GM23338 (cell line): Measurements from ENCODE around the gene SPRY1. TPM values are rescaled to one million over a fixed set of nuclear protein-coding genes. Genes with fewer than 3 reads are reported as not detected.

Experiments used
- ATAC-seq: fragments of 200-7000 bp; cut with Tn5 transposase; 3 replicates; pipeline ENCODE4 v1.9.1; 2020
- DNase-seq: peaks from one replicate; pipeline ENCODE4 v3.0.0-alpha.2; 2015; ENCODE audit warnings: low spot score
- H2AFZ ChIP-seq: fragments of 200-600 bp; sonication (generic); 2 replicates; pipeline ENCODE4 v1.8.0; 2016; ENCODE audit warnings: antibody characterized with exemption, mild to moderate bottlenecking, moderate library complexity
- H3F3A ChIP-seq: fragments of 200-600 bp; sonication (generic); replicated peaks from 2 replicates; pipeline ENCODE4 v1.8.0; 2017; ENCODE audit warnings: antibody characterized with exemption, mixed run types, low read depth
- H3K27ac ChIP-seq: fragments of 200-600 bp; sonication (generic); 2 replicates; pipeline ENCODE4 v1.6.1; 2016; ENCODE audit warnings: low read depth
- H3K27me3 ChIP-seq: fragments of 200-600 bp; sonication (generic); 2 replicates; pipeline ENCODE4 v1.8.0; 2016; ENCODE audit warnings: mild to moderate bottlenecking, mixed run types, moderate library complexity; ENCODE audit not compliant: insufficient read depth
- H3K36me3 ChIP-seq: fragments of 200-600 bp; sonication (generic); 2 replicates; pipeline ENCODE4 v1.8.0; 2016; ENCODE audit warnings: mild to moderate bottlenecking; ENCODE audit not compliant: insufficient read depth
- H3K4me1 ChIP-seq: fragments of 200-600 bp; sonication (generic); 2 replicates; pipeline ENCODE4 v1.8.0; 2016; ENCODE audit warnings: mild to moderate bottlenecking, moderate library complexity; ENCODE audit not compliant: insufficient read depth
- H3K4me2 ChIP-seq: fragments of 200-600 bp; sonication (generic); 2 replicates; pipeline ENCODE4 v1.7.1; 2017; ENCODE audit warnings: mixed run types
- H3K4me3 ChIP-seq: fragments of 200-600 bp; sonication (generic); 2 replicates; pipeline ENCODE4 v1.6.1; 2016; ENCODE audit warnings: mixed run types
- H3K79me2 ChIP-seq: fragments of 200-600 bp; sonication (generic); replicated peaks from 2 replicates; pipeline ENCODE4 v1.8.0; 2017; ENCODE audit warnings: mild to moderate bottlenecking; ENCODE audit not compliant: insufficient read depth
- H3K9me2 ChIP-seq: fragments of 200-600 bp; sonication (generic); 2 replicates; pipeline ENCODE4 v1.8.0; 2017; ENCODE audit not compliant: insufficient read depth
- H4K20me1 ChIP-seq: fragments of 200-600 bp; sonication (generic); replicated peaks from 2 replicates; pipeline ENCODE4 v1.8.0; 2017; ENCODE audit warnings: mild to moderate bottlenecking; ENCODE audit not compliant: insufficient read depth
- H3K27ac Mint-ChIP-seq: 2 replicates; pipeline ENCODE4 v1.8.0; 2020; ENCODE audit warnings: inconsistent platforms, mild to moderate bottlenecking, moderate library complexity, mixed read lengths
- H3K27me3 Mint-ChIP-seq: 3 replicates; pipeline ENCODE4 v1.8.0; 2022; ENCODE audit warnings: low read depth, mild to moderate bottlenecking, moderate library complexity, mixed read lengths, inconsistent platforms; ENCODE audit not compliant: insufficient read depth, poor library complexity
- H3K36me3 Mint-ChIP-seq: 3 replicates; pipeline ENCODE4 v1.8.0; 2021; ENCODE audit warnings: low read depth, mild to moderate bottlenecking, inconsistent platforms, moderate library complexity, mixed read lengths
- H3K4me1 Mint-ChIP-seq: 3 replicates; pipeline ENCODE4 v1.8.0; 2020; ENCODE audit warnings: mild to moderate bottlenecking, inconsistent platforms, mixed read lengths
- H3K4me3 Mint-ChIP-seq: 3 replicates; pipeline ENCODE4 v1.8.0; 2021; ENCODE audit warnings: moderate library complexity, mild to moderate bottlenecking, inconsistent platforms, mixed read lengths
- H3K9me3 Mint-ChIP-seq: 3 replicates; pipeline ENCODE4 v1.8.0; 2020; ENCODE audit warnings: moderate library complexity, mild to moderate bottlenecking, inconsistent platforms, mixed read lengths
- CREB1 ChIP-seq: fragments of 250-450 bp; sonication (Bioruptor Pico); IDR thresholded peaks from 2 replicates; pipeline ENCODE4 v1.5.0; 2020; ENCODE audit warnings: low read depth, mild to moderate bottlenecking, moderate library complexity
- CTCF ChIP-seq, 2 experiments: fragments of 200-600 bp in 1 of 2; sonication (generic) in 1 of 2; conservative IDR thresholded peaks; 2 replicates each; pipeline versions ENCODE4 v1.5.1 to v1.6.1; 2016 to 2017; ENCODE audit warnings: antibody characterized with exemption in 2 of 2, low read depth in 2 of 2, mild to moderate bottlenecking in 2 of 2, moderate library complexity in 1 of 2
- EZH2 ChIP-seq: fragments of 200-600 bp; sonication (generic); IDR thresholded peaks from one replicate; pipeline ENCODE4 v1.8.0; 2017; ENCODE audit warnings: antibody characterized with exemption, mild to moderate bottlenecking, low read depth; ENCODE audit not compliant: unreplicated experiment
- EZH2phosphoT487 ChIP-seq: fragments of 200-600 bp; sonication (generic); IDR thresholded peaks from one replicate; pipeline ENCODE4 v1.8.1; 2018; ENCODE audit warnings: antibody characterized with exemption; ENCODE audit not compliant: unreplicated experiment
- JUNB ChIP-seq: IDR thresholded peaks from one replicate; pipeline ENCODE4 v1.6.1; 2016; ENCODE audit warnings: antibody characterized with exemption; ENCODE audit not compliant: unreplicated experiment
- NANOG ChIP-seq: IDR thresholded peaks from 2 replicates; pipeline ENCODE4 v1.6.1; 2016; ENCODE audit warnings: antibody characterized with exemption, borderline replicate concordance
- POLR2AphosphoS5 ChIP-seq: IDR thresholded peaks from 2 replicates; pipeline ENCODE4 v1.6.1; 2016; ENCODE audit warnings: antibody characterized with exemption, low read depth
- STAT1 ChIP-seq: IDR thresholded peaks from one replicate; pipeline ENCODE4 v1.6.1; 2016; ENCODE audit warnings: antibody characterized with exemption; ENCODE audit not compliant: unreplicated experiment
- ZNF114 ChIP-seq: fragments of 250-450 bp; sonication (Bioruptor Pico); IDR thresholded peaks from 2 replicates; pipeline ENCODE4 v1.5.0; 2020; ENCODE audit warnings: mild to moderate bottlenecking, moderate library complexity
- ZNF331 ChIP-seq: fragments of 250-450 bp; sonication (Bioruptor Pico); IDR thresholded peaks from 2 replicates; pipeline ENCODE4 v1.5.0; 2020; ENCODE audit warnings: low read depth, mild to moderate bottlenecking, moderate library complexity
- polyA plus RNA-seq: library from polyadenylated mRNA; unstranded; fragments of >200 nt; fragmentation: Nextera tagmentation; extraction: Ambion mirVana; gene quantifications from 2 replicates; pipeline ENCODE4 v1.2.1, GENCODE V29; 2016
- total RNA-seq: library from RNA; depleted of rRNA; stranded (reverse); fragments of >200 nt; shearing (Covaris generic); gene quantifications from 2 replicates; pipeline ENCODE4 v1.2.3, GENCODE V29; 2014
- TF ChIP-seq, protein P1 (sequence below): fragments of 250-450 bp; sonication (Bioruptor Pico); IDR thresholded peaks from 2 replicates; pipeline ENCODE4 v1.5.0; 2020; ENCODE audit warnings: mild to moderate bottlenecking, moderate library complexity
- TF ChIP-seq, protein P2 (sequence below): IDR thresholded peaks from one replicate; pipeline ENCODE4 v1.6.1; 2018; ENCODE audit warnings: antibody characterized with exemption; ENCODE audit not compliant: unreplicated experiment
- TF ChIP-seq, protein P3 (sequence below): IDR thresholded peaks from 2 replicates; pipeline ENCODE4 v1.6.1; 2016; ENCODE audit warnings: antibody characterized with exemption

SPRY1 gene
- total and polyA plus RNA-seq, 2 experiments from 2014 or later = 62.8 to 103 TPM

DNA sequence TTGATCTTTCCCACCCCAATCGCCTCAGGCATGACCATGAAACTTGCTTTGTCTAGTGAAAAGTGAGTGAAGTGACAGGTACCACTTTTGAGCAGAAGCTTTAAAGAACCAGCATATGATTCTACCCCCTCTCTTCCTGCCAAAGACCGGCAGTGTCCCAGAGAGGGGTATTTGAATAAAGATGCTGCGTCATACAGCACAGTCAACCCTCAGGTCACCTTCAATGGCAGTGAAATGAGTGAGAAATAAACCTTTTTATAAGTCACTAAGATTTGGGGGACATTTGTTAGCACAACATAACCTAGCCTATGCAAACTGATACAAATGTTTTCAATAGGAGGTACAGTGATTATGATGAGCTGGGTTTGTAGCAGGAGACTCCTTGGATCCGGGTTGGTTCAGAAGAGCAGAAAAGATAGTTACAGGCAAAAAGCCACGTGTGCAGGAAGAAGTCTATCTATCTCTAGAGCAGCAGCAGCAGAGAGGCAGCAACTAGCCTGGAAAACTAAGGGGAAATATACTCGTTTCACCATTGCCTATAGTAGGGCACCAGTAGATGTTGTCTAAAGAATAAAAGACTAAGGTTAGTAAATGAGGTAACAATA, 30.3 kb upstream of the SPRY1 start:
- no peak for TF ChIP-seq CREB1
- TF ChIP-seq ZNF331 = no peak
- no peak for TF ChIP-seq EZH2phosphoT487
- no peak for TF ChIP-seq NANOG
- no peak for TF ChIP-seq JUNB
- no peak for TF ChIP-seq ZNF114 (CRISPR knock-in tag)
- TF ChIP-seq STAT1 = no peak
- TF ChIP-seq, protein P1, sequence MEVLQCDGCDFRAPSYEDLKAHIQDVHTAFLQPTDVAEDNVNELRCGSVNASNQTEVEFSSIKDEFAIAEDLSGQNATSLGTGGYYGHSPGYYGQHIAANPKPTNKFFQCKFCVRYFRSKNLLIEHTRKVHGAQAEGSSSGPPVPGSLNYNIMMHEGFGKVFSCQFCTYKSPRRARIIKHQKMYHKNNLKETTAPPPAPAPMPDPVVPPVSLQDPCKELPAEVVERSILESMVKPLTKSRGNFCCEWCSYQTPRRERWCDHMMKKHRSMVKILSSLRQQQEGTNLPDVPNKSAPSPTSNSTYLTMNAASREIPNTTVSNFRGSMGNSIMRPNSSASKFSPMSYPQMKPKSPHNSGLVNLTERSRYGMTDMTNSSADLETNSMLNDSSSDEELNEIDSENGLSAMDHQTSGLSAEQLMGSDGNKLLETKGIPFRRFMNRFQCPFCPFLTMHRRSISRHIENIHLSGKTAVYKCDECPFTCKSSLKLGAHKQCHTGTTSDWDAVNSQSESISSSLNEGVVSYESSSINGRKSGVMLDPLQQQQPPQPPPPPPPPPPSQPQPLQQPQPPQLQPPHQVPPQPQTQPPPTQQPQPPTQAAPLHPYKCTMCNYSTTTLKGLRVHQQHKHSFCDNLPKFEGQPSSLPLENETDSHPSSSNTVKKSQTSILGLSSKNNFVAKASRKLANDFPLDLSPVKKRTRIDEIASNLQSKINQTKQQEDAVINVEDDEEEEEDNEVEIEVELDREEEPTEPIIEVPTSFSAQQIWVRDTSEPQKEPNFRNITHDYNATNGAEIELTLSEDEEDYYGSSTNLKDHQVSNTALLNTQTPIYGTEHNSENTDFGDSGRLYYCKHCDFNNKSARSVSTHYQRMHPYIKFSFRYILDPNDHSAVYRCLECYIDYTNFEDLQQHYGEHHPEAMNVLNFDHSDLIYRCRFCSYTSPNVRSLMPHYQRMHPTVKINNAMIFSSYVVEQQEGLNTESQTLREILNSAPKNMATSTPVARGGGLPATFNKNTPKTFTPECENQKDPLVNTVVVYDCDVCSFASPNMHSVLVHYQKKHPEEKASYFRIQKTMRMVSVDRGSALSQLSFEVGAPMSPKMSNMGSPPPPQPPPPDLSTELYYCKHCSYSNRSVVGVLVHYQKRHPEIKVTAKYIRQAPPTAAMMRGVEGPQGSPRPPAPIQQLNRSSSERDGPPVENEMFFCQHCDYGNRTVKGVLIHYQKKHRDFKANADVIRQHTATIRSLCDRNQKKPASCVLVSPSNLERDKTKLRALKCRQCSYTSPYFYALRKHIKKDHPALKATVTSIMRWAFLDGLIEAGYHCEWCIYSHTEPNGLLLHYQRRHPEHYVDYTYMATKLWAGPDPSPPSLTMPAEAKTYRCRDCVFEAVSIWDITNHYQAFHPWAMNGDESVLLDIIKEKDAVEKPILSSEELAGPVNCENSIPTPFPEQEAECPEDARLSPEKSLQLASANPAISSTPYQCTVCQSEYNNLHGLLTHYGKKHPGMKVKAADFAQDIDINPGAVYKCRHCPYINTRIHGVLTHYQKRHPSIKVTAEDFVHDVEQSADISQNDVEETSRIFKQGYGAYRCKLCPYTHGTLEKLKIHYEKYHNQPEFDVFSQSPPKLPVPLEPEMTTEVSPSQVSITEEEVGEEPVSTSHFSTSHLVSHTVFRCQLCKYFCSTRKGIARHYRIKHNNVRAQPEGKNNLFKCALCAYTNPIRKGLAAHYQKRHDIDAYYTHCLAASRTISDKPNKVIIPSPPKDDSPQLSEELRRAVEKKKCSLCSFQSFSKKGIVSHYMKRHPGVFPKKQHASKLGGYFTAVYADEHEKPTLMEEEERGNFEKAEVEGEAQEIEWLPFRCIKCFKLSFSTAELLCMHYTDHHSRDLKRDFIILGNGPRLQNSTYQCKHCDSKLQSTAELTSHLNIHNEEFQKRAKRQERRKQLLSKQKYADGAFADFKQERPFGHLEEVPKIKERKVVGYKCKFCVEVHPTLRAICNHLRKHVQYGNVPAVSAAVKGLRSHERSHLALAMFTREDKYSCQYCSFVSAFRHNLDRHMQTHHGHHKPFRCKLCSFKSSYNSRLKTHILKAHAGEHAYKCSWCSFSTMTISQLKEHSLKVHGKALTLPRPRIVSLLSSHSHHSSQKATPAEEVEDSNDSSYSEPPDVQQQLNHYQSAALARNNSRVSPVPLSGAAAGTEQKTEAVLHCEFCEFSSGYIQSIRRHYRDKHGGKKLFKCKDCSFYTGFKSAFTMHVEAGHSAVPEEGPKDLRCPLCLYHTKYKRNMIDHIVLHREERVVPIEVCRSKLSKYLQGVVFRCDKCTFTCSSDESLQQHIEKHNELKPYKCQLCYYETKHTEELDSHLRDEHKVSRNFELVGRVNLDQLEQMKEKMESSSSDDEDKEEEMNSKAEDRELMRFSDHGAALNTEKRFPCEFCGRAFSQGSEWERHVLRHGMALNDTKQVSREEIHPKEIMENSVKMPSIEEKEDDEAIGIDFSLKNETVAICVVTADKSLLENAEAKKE (CRISPR knock-in tag) = no peak
- no peak for TF ChIP-seq CTCF (conservative IDR thresholded peaks at IDR 0.05; ENCODE audit: low read depth in 2 of 2)
- TF ChIP-seq EZH2 = no peak
- no peak for TF ChIP-seq POLR2AphosphoS5
- TF ChIP-seq, protein P2, sequence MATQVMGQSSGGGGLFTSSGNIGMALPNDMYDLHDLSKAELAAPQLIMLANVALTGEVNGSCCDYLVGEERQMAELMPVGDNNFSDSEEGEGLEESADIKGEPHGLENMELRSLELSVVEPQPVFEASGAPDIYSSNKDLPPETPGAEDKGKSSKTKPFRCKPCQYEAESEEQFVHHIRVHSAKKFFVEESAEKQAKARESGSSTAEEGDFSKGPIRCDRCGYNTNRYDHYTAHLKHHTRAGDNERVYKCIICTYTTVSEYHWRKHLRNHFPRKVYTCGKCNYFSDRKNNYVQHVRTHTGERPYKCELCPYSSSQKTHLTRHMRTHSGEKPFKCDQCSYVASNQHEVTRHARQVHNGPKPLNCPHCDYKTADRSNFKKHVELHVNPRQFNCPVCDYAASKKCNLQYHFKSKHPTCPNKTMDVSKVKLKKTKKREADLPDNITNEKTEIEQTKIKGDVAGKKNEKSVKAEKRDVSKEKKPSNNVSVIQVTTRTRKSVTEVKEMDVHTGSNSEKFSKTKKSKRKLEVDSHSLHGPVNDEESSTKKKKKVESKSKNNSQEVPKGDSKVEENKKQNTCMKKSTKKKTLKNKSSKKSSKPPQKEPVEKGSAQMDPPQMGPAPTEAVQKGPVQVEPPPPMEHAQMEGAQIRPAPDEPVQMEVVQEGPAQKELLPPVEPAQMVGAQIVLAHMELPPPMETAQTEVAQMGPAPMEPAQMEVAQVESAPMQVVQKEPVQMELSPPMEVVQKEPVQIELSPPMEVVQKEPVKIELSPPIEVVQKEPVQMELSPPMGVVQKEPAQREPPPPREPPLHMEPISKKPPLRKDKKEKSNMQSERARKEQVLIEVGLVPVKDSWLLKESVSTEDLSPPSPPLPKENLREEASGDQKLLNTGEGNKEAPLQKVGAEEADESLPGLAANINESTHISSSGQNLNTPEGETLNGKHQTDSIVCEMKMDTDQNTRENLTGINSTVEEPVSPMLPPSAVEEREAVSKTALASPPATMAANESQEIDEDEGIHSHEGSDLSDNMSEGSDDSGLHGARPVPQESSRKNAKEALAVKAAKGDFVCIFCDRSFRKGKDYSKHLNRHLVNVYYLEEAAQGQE = no peak
- TF ChIP-seq, protein P3, sequence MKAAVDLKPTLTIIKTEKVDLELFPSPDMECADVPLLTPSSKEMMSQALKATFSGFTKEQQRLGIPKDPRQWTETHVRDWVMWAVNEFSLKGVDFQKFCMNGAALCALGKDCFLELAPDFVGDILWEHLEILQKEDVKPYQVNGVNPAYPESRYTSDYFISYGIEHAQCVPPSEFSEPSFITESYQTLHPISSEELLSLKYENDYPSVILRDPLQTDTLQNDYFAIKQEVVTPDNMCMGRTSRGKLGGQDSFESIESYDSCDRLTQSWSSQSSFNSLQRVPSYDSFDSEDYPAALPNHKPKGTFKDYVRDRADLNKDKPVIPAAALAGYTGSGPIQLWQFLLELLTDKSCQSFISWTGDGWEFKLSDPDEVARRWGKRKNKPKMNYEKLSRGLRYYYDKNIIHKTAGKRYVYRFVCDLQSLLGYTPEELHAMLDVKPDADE = no peak
- Histone ChIP-seq H3K27me3 (no peaks in the 10 kb centered on the region), H3K9me2 (no peaks in the 10 kb centered on the region), H3K4me3 (no peak overlapping the region), H3K36me3 (no peaks in the 10 kb centered on the region), H2AFZ (peak overlapping the region; percentile 94), H3K27ac (no peak overlapping the region), H3K4me2 (no peak overlapping the region), H4K20me1 (no peaks in the 10 kb centered on the region), H3F3A (no peaks in the 10 kb centered on the region), H3K79me2 (no peaks in the 10 kb centered on the region), H3K4me1 (no peaks in the 10 kb centered on the region)
- peaks cover 5% of the 10 kb centered on the region for H3K27me3 Mint-ChIP-seq
- peaks cover 9% of the 10 kb centered on the region; the same call in 1 of the 3 replicates for H3K36me3 Mint-ChIP-seq
- H3K4me3 Mint-ChIP-seq = no peak overlapping the region
- H3K9me3 Mint-ChIP-seq = peaks cover 15% of the 10 kb centered on the region; the same call in 2 of the 3 replicates
- no peak for DNase-seq
- H3K27ac Mint-ChIP-seq = no peak overlapping the region
- no peak for ATAC-seq
- H3K4me1 Mint-ChIP-seq = peaks cover 7% of the 10 kb centered on the region; the same call in 1 of the 3 replicates
